Neural cell (in vitro differentiated cells): ENCODE results near the gene ST3GAL4.

Experiments
- EP300 ChIP-seq: fragments of 450-650 bp; conservative IDR thresholded peaks from 2 replicates; pipeline ENCODE4 v1.6.1; 2014; ENCODE audit warnings: antibody characterized with exemption, mild to moderate bottlenecking, moderate library complexity; ENCODE audit not compliant: poor library complexity, severe bottlenecking
- EZH2 ChIP-seq: fragments of 200-600, 300-800 bp; shearing (Covaris generic), sonication (generic); IDR thresholded peaks from 2 replicates; pipeline ENCODE4 v1.6.1; 2014; ENCODE audit warnings: antibody characterized with exemption, low read length, borderline replicate concordance, mild to moderate bottlenecking; ENCODE audit not compliant: insufficient read depth, poor library complexity, severe bottlenecking
- MXI1 ChIP-seq: fragments of 450-650 bp; conservative IDR thresholded peaks from 2 replicates; pipeline ENCODE4 v1.6.1; 2014; ENCODE audit warnings: antibody characterized with exemption, mild to moderate bottlenecking; ENCODE audit not compliant: poor library complexity, severe bottlenecking
- POLR2AphosphoS5 ChIP-seq: IDR thresholded peaks from 2 replicates; pipeline ENCODE4 v1.6.1; 2012
- RAD21 ChIP-seq: fragments of 450-650 bp; conservative IDR thresholded peaks from 2 replicates; pipeline ENCODE4 v1.6.1; 2014; ENCODE audit warnings: antibody characterized with exemption, mild to moderate bottlenecking, moderate library complexity
- SMC3 ChIP-seq: fragments of 450-650 bp; conservative IDR thresholded peaks from 2 replicates; pipeline ENCODE4 v1.6.1; 2014; ENCODE audit warnings: antibody characterized with exemption, mild to moderate bottlenecking, moderate library complexity; ENCODE audit not compliant: poor library complexity
- TAF1 ChIP-seq: IDR thresholded peaks from 2 replicates; pipeline ENCODE4 v1.6.1; 2012; ENCODE audit warnings: low read depth
- TF ChIP-seq, protein P1 (sequence below): IDR thresholded peaks from 2 replicates; pipeline ENCODE4 v1.6.1; 2012; ENCODE audit warnings: borderline replicate concordance
- TF ChIP-seq, protein P2 (sequence below): fragments of 450-650 bp; IDR thresholded peaks from 2 replicates; pipeline ENCODE4 v1.5.1; 2014; ENCODE audit warnings: antibody characterized with exemption, mild to moderate bottlenecking, moderate library complexity; ENCODE audit not compliant: poor library complexity, severe bottlenecking

GRCh38 chr11:126332221-126332711 lies 23.2 kb upstream of the ST3GAL4 start:
- TF ChIP-seq, protein P1, sequence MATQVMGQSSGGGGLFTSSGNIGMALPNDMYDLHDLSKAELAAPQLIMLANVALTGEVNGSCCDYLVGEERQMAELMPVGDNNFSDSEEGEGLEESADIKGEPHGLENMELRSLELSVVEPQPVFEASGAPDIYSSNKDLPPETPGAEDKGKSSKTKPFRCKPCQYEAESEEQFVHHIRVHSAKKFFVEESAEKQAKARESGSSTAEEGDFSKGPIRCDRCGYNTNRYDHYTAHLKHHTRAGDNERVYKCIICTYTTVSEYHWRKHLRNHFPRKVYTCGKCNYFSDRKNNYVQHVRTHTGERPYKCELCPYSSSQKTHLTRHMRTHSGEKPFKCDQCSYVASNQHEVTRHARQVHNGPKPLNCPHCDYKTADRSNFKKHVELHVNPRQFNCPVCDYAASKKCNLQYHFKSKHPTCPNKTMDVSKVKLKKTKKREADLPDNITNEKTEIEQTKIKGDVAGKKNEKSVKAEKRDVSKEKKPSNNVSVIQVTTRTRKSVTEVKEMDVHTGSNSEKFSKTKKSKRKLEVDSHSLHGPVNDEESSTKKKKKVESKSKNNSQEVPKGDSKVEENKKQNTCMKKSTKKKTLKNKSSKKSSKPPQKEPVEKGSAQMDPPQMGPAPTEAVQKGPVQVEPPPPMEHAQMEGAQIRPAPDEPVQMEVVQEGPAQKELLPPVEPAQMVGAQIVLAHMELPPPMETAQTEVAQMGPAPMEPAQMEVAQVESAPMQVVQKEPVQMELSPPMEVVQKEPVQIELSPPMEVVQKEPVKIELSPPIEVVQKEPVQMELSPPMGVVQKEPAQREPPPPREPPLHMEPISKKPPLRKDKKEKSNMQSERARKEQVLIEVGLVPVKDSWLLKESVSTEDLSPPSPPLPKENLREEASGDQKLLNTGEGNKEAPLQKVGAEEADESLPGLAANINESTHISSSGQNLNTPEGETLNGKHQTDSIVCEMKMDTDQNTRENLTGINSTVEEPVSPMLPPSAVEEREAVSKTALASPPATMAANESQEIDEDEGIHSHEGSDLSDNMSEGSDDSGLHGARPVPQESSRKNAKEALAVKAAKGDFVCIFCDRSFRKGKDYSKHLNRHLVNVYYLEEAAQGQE: no peak
- TF ChIP-seq, protein P2, sequence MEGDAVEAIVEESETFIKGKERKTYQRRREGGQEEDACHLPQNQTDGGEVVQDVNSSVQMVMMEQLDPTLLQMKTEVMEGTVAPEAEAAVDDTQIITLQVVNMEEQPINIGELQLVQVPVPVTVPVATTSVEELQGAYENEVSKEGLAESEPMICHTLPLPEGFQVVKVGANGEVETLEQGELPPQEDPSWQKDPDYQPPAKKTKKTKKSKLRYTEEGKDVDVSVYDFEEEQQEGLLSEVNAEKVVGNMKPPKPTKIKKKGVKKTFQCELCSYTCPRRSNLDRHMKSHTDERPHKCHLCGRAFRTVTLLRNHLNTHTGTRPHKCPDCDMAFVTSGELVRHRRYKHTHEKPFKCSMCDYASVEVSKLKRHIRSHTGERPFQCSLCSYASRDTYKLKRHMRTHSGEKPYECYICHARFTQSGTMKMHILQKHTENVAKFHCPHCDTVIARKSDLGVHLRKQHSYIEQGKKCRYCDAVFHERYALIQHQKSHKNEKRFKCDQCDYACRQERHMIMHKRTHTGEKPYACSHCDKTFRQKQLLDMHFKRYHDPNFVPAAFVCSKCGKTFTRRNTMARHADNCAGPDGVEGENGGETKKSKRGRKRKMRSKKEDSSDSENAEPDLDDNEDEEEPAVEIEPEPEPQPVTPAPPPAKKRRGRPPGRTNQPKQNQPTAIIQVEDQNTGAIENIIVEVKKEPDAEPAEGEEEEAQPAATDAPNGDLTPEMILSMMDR: no peak
- TF ChIP-seq POLR2AphosphoS5 (no peak), EP300 (no peak), EZH2 (no peak), MXI1 (no peak), RAD21 (no peak), SMC3 (no peak), TAF1 (no peak)
